Measurements from ENCODE around the gene OSBPL10. TPM values are rescaled to one million over a fixed set of nuclear protein-coding genes. Genes with fewer than 3 reads are reported as not detected.
A peak's percentile ranks its signal among the peaks of the same experiment; 100 is the strongest.
"Not testable (repeated sequence)": the region's sequence is repeated elsewhere in the genome, so short reads cannot be mapped to it uniquely, and the experiment has no call there.

OSBPL10 gene
- total RNA-seq, 1 experiment from 2014 or later: 3.7 TPM

GRCh38 chr3:31798840-31799239 lies 182.2 kb downstream of the OSBPL10 start:
- Histone ChIP-seq H3K4me3 (no peak overlapping the region), H3K27me3 (no peaks in the 10 kb centered on the region), H3K9me3 (no peaks in the 10 kb centered on the region), H3K36me3 (no peaks in the 10 kb centered on the region)
- DNase-seq: no peak

- Histone ChIP-seq H3K9me3 (no peaks in the 10 kb centered on the region), H3K36me3 (no peaks in the 10 kb centered on the region), H3K27me3 (no peaks in the 10 kb centered on the region), H3K4me3 (no peak overlapping the region)
- no peak for DNase-seq
Observed at GRCh38 chr3:31793821-31794220, 187.2 kb downstream of the OSBPL10 start.

DNA sequence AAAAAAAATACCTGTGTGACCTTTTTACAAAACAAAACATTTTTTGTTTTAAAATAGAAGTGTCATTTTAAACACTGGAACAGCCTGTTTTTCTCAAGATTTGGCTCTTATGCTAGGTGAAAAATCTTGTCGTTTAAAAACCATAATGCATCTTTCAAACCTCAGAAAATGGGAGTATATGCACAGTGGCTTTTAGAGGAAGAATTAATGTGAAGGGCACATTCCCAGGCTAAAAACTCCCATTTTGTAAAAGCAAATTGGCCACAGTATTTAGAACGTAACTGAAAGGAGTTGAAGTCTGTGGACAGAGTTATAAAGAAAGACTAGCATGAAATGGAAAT lies 190.0 kb downstream of the OSBPL10 start:
- Histone ChIP-seq H3K27me3 (no peaks in the 10 kb centered on the region), H3K9me3 (no peaks in the 10 kb centered on the region), H3K4me3 (no peak overlapping the region), H3K36me3 (no peaks in the 10 kb centered on the region)
- DNase-seq: no peak

- H3K9me3 ChIP-seq: no peaks in the 10 kb centered on the region
- H3K36me3 ChIP-seq: no peaks in the 10 kb centered on the region
- H3K27me3 ChIP-seq: no peaks in the 10 kb centered on the region
- DNase-seq: no peak
- H3K4me3 ChIP-seq: no peak overlapping the region
Observed at GRCh38 chr3:31790193-31791089, 190.6 kb downstream of the OSBPL10 start.

- DNase-seq: no peak
- no peaks in the 10 kb centered on the region for H3K27me3 ChIP-seq
- H3K9me3 ChIP-seq: no peaks in the 10 kb centered on the region
- no peak overlapping the region for H3K4me3 ChIP-seq
- no peaks in the 10 kb centered on the region for H3K36me3 ChIP-seq
Observed at GRCh38 chr3:31789429-31789828, 191.6 kb downstream of the OSBPL10 start.

GRCh38 chr3:31785734-31786133 lies 195.3 kb downstream of the OSBPL10 start:
- no peak for DNase-seq

GRCh38 chr3:31785286-31785685 lies 195.8 kb downstream of the OSBPL10 start:
- no peaks in the 10 kb centered on the region for H3K27me3 ChIP-seq
- no peak overlapping the region for H3K4me3 ChIP-seq
- H3K9me3 ChIP-seq: no peaks in the 10 kb centered on the region
- DNase-seq: no peak
- no peaks in the 10 kb centered on the region for H3K36me3 ChIP-seq

More at GRCh38 chr3:31785734-31786133, 195.3 kb downstream of the OSBPL10 start:
- H3K36me3 ChIP-seq: no peaks in the 10 kb centered on the region
- H3K27me3 ChIP-seq: no peaks in the 10 kb centered on the region
- no peaks in the 10 kb centered on the region for H3K9me3 ChIP-seq
- H3K4me3 ChIP-seq: no peak overlapping the region

DNA sequence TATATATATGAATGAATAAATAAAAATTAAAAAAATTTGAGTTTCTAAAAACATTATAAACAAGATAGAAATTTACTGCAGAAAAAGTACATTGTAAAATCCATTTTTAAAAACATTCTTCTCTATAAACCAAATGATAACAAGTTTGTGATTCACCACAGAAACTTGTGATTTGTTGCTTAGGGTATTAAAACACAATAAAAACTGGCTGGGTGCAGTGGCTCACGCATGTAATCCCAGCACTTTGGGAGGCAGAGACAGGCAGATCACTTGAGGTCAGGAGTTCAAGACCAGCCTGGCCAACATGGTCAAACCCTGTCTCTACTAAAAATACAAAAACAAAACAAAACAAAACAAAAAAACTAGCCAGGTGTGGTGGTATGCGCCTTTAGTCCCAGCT lies 197.2 kb downstream of the OSBPL10 start:
- DNase-seq: peak; percentile 32

GRCh38 chr3:31782306-31782705 lies 198.8 kb downstream of the OSBPL10 start:
- not testable (repeated sequence) for DNase-seq, H3K4me3 ChIP-seq, H3K36me3 ChIP-seq, H3K9me3 ChIP-seq, H3K27me3 ChIP-seq

More for the DNA sequence above, 197.2 kb downstream of the OSBPL10 start:
- H3K4me3 ChIP-seq, H3K36me3 ChIP-seq, H3K9me3 ChIP-seq, H3K27me3 ChIP-seq: not testable (repeated sequence)

- no peaks in the 10 kb centered on the region for H3K27me3 ChIP-seq
- no peak for DNase-seq
- no peaks in the 10 kb centered on the region for H3K9me3 ChIP-seq
- H3K36me3 ChIP-seq: no peaks in the 10 kb centered on the region
- H3K4me3 ChIP-seq: no peak overlapping the region
Observed at GRCh38 chr3:31779514-31779913, 201.5 kb downstream of the OSBPL10 start.

DNA sequence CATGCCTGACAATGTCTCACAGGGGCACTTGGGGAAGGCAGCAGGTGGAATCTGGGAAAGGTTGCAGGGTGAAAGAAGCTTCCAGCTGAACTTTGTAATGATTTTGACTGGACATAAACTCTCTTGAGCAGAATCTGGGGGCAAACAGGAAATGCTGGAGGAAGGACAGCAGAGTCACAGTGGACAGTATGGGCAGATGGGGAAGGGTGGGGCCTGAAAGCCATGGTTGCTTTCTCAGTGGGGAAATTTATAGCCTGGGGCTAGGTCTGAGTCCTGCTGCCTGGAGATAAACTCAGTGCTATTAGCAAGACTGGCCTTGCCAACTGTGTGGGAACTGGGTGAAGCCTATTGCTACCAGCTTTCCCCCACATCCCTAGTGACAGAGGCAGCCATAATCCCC lies 203.2 kb downstream of the OSBPL10 start:
- DNase-seq: no peak
- H3K27me3 ChIP-seq: no peaks in the 10 kb centered on the region
- no peaks in the 10 kb centered on the region for H3K9me3 ChIP-seq
- H3K36me3 ChIP-seq: no peaks in the 10 kb centered on the region
- H3K4me3 ChIP-seq: no peak overlapping the region

- H3K27me3 ChIP-seq: no peaks in the 10 kb centered on the region
- H3K36me3 ChIP-seq: no peaks in the 10 kb centered on the region
- H3K9me3 ChIP-seq: no peaks in the 10 kb centered on the region
- DNase-seq: no peak
- H3K4me3 ChIP-seq: no peak overlapping the region
Observed at GRCh38 chr3:31777092-31777491, 204.0 kb downstream of the OSBPL10 start.

- Histone ChIP-seq H3K27me3 (no peaks in the 10 kb centered on the region), H3K9me3 (no peaks in the 10 kb centered on the region), H3K4me3 (no peak overlapping the region), H3K36me3 (no peaks in the 10 kb centered on the region)
- no peak for DNase-seq
Observed at GRCh38 chr3:31776016-31776415, 205.0 kb downstream of the OSBPL10 start.

DNA sequence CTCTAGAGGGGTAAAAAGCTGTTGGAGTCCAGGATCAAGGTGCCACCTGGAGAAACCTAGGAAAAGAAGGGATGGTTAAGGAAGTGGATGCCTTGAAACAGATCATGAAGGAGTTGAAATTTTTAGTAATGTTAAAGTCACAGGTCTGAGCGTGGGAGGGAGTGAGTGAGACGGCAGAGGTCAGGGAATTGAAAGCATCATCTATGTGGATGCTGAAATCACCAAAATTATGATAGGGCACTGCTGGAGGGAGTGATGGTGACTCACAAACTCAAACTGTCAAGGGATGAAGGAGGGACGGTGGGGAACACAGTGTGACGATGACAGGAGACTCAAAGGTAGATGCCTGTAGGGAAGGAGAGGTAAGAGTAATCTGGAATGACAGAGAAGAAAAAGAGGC lies 205.7 kb downstream of the OSBPL10 start:
- Histone ChIP-seq H3K4me3 (no peak overlapping the region), H3K27me3 (no peaks in the 10 kb centered on the region), H3K9me3 (no peaks in the 10 kb centered on the region), H3K36me3 (no peaks in the 10 kb centered on the region)
- no peak for DNase-seq

DNA sequence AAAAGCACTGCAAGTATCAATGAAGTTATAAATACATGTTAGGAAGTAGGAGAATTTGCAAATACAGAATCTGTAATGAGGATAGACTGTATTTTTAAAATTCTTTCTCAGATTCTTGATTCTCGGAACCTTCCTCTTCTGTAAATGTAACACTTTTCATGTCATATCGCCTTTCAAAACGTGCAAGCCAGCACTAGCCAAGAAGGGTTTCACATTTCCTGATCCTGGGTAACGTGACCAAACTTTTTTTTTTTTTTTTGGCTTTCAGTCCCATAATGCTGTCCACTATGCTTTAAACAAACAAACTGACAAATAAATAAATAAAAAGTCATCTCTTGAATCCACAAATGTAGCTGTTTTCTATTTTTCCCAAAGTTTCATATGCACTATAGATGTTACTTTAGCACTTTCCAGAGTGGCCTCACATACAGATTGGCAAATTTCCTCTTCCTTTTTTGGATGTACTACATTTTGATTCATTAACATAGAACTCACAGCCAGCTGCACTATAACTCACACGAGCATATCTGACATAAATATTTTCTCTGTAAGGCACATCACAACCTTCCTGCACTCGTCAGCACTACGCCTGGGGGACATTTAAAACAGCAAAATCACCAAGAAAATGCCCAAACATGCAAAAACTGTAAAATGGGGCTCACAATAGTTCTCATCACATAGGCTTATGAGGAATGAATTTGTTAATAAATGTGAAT lies 208.1 kb downstream of the OSBPL10 start:
- DNase-seq: no peak
- no peaks in the 10 kb centered on the region for H3K27me3 ChIP-seq
- no peak overlapping the region for H3K4me3 ChIP-seq
- H3K9me3 ChIP-seq: no peaks in the 10 kb centered on the region
- H3K36me3 ChIP-seq: no peaks in the 10 kb centered on the region

- no peaks in the 10 kb centered on the region for H3K27me3 ChIP-seq
- no peak for DNase-seq
Observed at GRCh38 chr3:31772272-31772671, 208.8 kb downstream of the OSBPL10 start.

GRCh38 chr3:31770822-31771326 lies 210.2 kb downstream of the OSBPL10 start:
- H3K36me3 ChIP-seq: no peaks in the 10 kb centered on the region
- H3K9me3 ChIP-seq: no peaks in the 10 kb centered on the region
- no peak for DNase-seq
- no peak overlapping the region for H3K4me3 ChIP-seq
- H3K27me3 ChIP-seq: no peaks in the 10 kb centered on the region

More at GRCh38 chr3:31772272-31772671, 208.8 kb downstream of the OSBPL10 start:
- Histone ChIP-seq H3K36me3 (no peaks in the 10 kb centered on the region), H3K9me3 (no peaks in the 10 kb centered on the region), H3K4me3 (no peak overlapping the region)

All from MG63 (cell line).